Breast epithelium (tissue), 4 donors: ENCODE measurements around the gene FAF1. TPM values are rescaled to one million over a fixed set of nuclear protein-coding genes. Genes with fewer than 3 reads are reported as not detected.

Source experiments
- DNase-seq, 2 donors: peaks; one replicate each; pipeline ENCODE4 v3.0.0-alpha.2; 2019; ENCODE audit warnings: low spot score in 2 of 2
- H3K27ac ChIP-seq, 2 donors: fragments of 200-600 bp; sonication (generic) in 1 of 2; one replicate each; pipeline ENCODE4 v1.5.1; 2016 to 2019; ENCODE audit warnings: mild to moderate bottlenecking in 1 of 2
- H3K27me3 ChIP-seq, 2 donors: fragments of 200-600 bp; sonication (generic) in 1 of 2; one replicate each; pipeline versions ENCODE4 v1.5.1 to v1.6.0; 2017 to 2019; ENCODE audit warnings: control low read depth in 1 of 2, mild to moderate bottlenecking in 1 of 2
- H3K36me3 ChIP-seq: fragments of 200-600 bp; one replicate; pipeline ENCODE4 v1.5.1; 2019
- H3K4me1 ChIP-seq, 2 donors: fragments of 200-600 bp; sonication (generic); one replicate each; pipeline ENCODE4 v1.5.1; 2016 to 2019; ENCODE audit warnings: control low read depth in 1 of 2
- H3K4me3 ChIP-seq, 3 donors: fragments of 200-600 bp; sonication (generic); 1 replicate in 2 of 3; 2 replicates in 1 of 3; pipeline ENCODE4 v1.5.1; 2016 to 2019; ENCODE audit warnings: mild to moderate bottlenecking in 3 of 3, moderate library complexity in 2 of 3
- H3K9me3 ChIP-seq, 2 donors: fragments of 200-600 bp; sonication (generic) in 1 of 2; one replicate each; pipeline ENCODE4 v1.5.1; 2016 to 2019; ENCODE audit warnings: control low read depth in 1 of 2
- POLR2A ChIP-seq: fragments of 450-650 bp; IDR thresholded peaks from one replicate; pipeline ENCODE4 v1.6.1; 2016; ENCODE audit warnings: antibody characterized with exemption, mild to moderate bottlenecking, moderate library complexity
- POLR2AphosphoS5 ChIP-seq, 3 donors: sonication (generic); formaldehyde crosslinking; IDR thresholded peaks; one replicate each; pipeline ENCODE4 v1.6.1; 2017; ENCODE audit warnings: antibody characterized with exemption in 3 of 3
- intact Hi-C: fragments of 100-400 bp; cut with DNase I; formaldehyde crosslinking; loops from one replicate; pipeline ENCODE4 v1.15.1; 2023; ENCODE audit warnings: low total_unique reads
- total RNA-seq, 3 donors: library from RNA; depleted of rRNA; stranded (reverse); fragments of >200 nt; gene quantifications; one replicate each; pipeline ENCODE4 v1.1.0, GENCODE V29; 2016
- TF ChIP-seq, protein P1 (sequence below), 3 donors: fragments of 450-650 bp; IDR thresholded peaks; one replicate each; pipeline ENCODE4 v1.5.1; 2016 to 2017; ENCODE audit warnings: antibody characterized with exemption in 3 of 3, mild to moderate bottlenecking in 3 of 3, moderate library complexity in 3 of 3

FAF1 gene
- total RNA-seq, 3 donors from 2014 or later, result 34.9 to 58.2 (median 42.0) TPM

GRCh38 chr1:50978144-50978851 is 18.2 kb upstream of the FAF1 start:
- peak in 1 of 3 donors; percentile 27 for TF ChIP-seq POLR2AphosphoS5 (IDR thresholded peaks at IDR 0.05)
- no peak for TF ChIP-seq POLR2A
- TF ChIP-seq, protein P1, sequence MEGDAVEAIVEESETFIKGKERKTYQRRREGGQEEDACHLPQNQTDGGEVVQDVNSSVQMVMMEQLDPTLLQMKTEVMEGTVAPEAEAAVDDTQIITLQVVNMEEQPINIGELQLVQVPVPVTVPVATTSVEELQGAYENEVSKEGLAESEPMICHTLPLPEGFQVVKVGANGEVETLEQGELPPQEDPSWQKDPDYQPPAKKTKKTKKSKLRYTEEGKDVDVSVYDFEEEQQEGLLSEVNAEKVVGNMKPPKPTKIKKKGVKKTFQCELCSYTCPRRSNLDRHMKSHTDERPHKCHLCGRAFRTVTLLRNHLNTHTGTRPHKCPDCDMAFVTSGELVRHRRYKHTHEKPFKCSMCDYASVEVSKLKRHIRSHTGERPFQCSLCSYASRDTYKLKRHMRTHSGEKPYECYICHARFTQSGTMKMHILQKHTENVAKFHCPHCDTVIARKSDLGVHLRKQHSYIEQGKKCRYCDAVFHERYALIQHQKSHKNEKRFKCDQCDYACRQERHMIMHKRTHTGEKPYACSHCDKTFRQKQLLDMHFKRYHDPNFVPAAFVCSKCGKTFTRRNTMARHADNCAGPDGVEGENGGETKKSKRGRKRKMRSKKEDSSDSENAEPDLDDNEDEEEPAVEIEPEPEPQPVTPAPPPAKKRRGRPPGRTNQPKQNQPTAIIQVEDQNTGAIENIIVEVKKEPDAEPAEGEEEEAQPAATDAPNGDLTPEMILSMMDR (IDR thresholded peaks at IDR 0.05), result no peak
- peak overlapping the region; percentile 71 to 91 (median 76) for H3K4me3 ChIP-seq
- no peaks in the 10 kb centered on the region for H3K9me3 ChIP-seq
- no peaks in the 10 kb centered on the region for H3K36me3 ChIP-seq
- no peak for DNase-seq
- peak overlapping the region; percentile 89 for H3K27ac ChIP-seq
- intact Hi-C loops, result no loop called here
- H3K27me3 ChIP-seq, result no peaks in the 10 kb centered on the region
- no peaks in the 10 kb centered on the region for H3K4me1 ChIP-seq

DNA sequence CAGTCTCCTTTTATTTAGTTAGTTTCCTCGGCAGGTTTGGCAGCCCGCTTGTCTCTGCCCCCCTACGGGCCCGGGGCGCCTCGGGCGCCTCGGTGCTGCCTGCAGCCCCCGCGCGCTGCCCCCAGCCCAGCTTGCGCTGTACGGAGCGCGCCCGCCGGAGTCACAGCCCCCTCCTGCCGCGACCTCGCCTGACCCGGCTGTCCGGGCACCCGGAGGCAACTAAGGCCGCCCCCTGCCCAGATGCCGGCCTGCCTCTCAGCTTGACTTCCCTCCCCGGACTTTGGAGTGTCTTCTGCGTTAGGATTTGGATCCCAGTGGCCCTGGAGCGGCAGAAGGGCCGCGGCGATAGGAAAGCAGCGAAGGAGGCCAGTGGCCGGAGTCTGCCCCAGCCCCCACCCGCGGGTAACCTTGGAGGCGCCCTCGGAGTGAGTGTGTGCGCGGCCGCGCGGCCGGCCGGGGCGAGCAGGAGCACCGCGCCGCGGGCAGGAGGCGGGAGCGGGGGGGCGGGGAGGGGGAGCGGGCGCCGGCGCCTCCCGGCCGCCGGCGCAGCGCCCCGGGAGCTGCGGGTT is 17.6 kb upstream of the FAF1 start:
- Histone ChIP-seq H3K36me3 (no peaks in the 10 kb centered on the region), H3K9me3 (no peaks in the 10 kb centered on the region), H3K4me1 (no peaks in the 10 kb centered on the region), H3K27me3 (peaks cover 0 to 2% of the 10 kb centered on the region in 2 donors), H3K27ac (peak overlapping the region; percentile 89), H3K4me3 (peak overlapping the region; percentile 71 to 91 (median 76))
- TF ChIP-seq, protein P1 (IDR thresholded peaks at IDR 0.05), result no peak
- peak in 1 of 3 donors; percentile 5 for TF ChIP-seq POLR2AphosphoS5 (IDR thresholded peaks at IDR 0.05)
- intact Hi-C loops, result no loop called here
- no peak for DNase-seq

DNA sequence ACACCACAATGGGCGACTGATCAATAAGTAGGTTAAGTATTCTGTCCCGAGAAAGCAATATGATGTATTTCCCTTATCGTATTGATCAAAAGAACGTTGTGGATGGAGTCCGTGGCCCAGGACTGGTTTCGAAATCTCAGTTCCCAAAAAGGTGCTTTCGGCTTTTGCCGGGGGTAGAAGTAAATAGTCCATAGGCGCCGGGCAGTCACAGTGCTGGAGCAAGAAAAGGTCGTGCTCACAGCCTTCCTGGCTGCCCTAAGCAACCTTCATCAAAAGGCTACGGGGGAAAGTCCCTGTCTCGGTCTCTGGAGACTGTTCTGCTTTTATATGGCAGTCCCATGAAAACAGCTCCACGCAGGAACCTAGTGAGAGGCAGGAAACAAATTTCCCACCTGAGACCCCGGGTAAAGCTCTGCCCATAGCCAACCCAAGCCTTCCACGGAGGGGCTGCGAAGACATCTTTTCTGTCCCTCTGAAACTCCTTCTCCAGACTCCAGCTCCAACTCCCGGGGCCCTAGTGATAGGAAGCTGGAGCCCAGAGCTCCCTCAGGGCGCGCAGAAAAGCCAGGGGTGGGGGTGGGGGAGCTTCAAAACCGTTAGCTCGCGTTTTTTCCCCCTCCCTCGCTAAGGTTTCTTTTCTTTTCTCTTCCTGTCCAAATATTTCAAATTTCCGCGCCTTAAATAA is 17.0 kb upstream of the FAF1 start:
- no peaks in the 10 kb centered on the region for H3K4me1 ChIP-seq
- no peaks in the 10 kb centered on the region for H3K36me3 ChIP-seq
- peak overlapping the region; percentile 71 to 91 (median 76) for H3K4me3 ChIP-seq
- intact Hi-C loops, result no loop called here
- TF ChIP-seq POLR2AphosphoS5 (IDR thresholded peaks at IDR 0.05), result no peak
- TF ChIP-seq, protein P1 (IDR thresholded peaks at IDR 0.05), result no peak
- TF ChIP-seq POLR2A, result no peak
- H3K27me3 ChIP-seq, result peaks cover 0 to 4% of the 10 kb centered on the region in 2 donors
- no peaks in the 10 kb centered on the region for H3K9me3 ChIP-seq
- no peak for DNase-seq
- peak overlapping the region; percentile 89 for H3K27ac ChIP-seq

GRCh38 chr1:50976111-50976889 is 16.2 kb upstream of the FAF1 start:
- Histone ChIP-seq H3K4me1 (no peaks in the 10 kb centered on the region), H3K4me3 (peak overlapping the region; percentile 71 to 91 (median 76)), H3K27me3 (peaks cover 0 to 4% of the 10 kb centered on the region in 2 donors), H3K27ac (peak overlapping the region; percentile 89), H3K36me3 (no peaks in the 10 kb centered on the region), H3K9me3 (no peaks in the 10 kb centered on the region)
- intact Hi-C loops, result no loop called here
- DNase-seq, result no peak
- TF ChIP-seq POLR2A (no peak), POLR2AphosphoS5 (IDR thresholded peaks at IDR 0.05) (no peak)
- TF ChIP-seq, protein P1 (IDR thresholded peaks at IDR 0.05), result no peak
